ENCODE measurements around the gene CLASP2.

CLASP2 gene

DNA sequence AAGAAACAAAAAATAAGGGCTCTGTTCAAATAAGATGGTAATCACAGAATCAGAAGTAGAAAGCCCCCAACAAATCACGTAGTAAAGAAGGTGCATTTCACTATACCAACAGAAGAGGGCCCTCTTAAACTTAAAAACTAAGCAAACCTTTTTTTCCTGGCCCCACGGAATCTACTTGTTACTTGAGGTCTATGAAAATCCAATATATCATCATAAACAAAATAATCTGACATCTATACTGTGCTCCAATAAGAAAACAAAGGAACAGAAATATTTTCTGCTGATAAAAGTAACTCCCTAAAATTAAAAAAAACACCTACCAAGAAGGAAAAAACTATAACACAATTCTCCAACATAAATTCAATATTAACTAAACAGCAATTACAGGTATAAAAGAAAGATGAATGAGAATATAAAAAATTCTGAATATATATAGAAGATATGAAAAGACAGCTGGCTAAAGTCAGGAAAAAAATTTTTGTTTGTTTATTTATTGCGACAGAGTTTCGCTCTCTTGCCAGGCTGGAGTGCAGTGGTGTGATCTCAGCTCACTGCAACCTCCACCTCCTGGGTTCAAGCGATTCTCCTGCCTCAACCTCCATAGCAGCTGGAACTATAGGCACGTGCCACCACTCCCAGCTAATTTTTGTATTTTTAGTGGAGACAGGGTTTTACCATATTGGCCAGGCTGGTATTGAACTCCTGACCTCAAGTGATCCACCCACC is 81.8 kb downstream of the CLASP2 start:
- DNase-seq: peak; percentile 72

DNA sequence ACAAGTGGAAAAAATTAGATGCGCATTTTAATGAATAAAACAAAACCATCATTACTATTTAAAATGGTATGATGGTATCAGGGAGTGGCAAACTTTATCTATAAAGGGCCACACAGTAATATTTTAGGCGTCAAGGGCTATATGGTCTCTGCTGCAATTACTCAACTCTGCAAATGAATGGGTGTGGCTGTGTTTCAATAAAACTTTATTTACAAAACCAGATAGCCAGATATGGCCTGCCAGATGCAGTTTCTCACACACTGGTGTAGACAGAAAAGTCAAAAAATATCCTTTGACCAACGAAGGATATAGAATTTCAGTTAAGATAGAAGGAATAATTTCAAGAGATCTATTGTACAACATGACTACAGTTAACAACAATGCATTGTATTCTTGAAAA is 83.8 kb downstream of the CLASP2 start:
- DNase-seq: no peak

GRCh38 chr3:33629219-33629618 is 88.8 kb downstream of the CLASP2 start:
- DNase-seq: no peak

DNA sequence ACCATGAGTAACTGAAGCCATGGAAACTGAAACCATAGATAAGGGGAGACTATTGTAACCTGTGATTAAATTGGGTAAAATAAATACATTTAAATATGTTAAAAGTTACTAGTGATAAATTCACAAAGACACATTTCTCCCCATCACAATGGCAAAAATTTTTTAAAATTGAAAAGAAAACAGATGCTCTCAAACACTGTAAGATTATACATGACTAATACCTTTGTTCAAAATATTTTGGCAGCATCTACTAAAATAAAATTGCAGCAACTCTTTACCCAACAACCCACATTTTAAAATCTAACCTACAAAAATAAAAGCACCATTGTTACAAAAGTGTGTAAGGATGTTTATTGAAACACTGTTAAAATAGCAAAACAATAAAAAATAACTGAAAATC is 93.3 kb downstream of the CLASP2 start:
- DNase-seq: no peak

DNA sequence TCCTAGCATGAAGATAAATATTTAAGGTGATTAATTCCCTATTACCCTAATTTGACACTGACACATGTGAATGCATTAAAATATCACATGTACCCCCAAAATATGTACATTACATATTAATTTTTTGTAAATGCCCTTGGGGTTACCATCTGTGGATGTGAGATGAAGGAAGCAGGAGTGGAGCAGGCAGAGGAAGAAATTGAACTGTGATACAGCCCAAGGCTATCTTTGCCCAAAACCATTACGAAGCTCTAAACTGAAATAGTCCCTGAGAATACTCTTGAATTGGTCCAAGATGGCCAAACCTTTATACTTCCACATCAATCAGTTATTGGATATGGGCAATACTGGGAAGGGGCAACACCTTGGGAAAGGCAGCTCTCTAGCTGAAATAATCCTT is 105.0 kb downstream of the CLASP2 start:
- DNase-seq: no peak

DNA sequence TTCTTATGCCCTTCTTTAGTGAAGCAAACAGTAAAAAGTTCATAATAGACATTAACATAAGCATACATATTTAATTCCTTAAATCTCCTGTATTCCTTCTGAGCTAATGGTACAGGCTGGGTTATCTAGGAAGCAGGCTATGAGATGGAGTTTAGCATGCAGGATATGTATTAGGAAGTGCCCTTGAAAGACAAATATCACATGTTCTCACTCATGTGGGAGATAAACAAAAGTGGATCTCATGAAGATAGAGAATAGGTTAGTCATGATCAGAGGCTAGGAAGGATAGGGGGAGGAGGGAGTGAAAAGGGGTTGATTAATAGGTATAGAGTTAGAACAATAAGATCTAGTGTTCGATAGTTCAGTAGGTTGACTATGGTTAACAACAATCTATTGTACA is 105.4 kb downstream of the CLASP2 start:
- DNase-seq: no peak

DNA sequence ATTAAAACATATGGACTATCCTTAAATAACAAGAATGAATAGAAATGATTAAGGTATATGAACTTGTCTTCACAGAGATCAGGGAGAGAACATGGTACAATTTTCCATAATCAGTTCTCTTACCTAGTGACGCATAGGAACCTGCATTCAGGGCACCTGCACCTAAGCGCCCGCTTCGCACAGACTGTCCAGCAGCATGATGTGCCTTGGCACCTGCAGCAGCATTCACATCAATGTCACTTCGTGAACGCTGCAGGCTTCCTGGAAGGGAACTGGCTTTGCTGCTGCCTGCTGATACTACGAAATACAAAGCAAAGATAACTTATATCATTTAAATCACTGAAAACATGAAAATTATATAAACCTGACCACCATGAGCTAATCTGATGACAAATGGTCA is 115.2 kb downstream of the CLASP2 start:
- DNase-seq: no peak

DNA sequence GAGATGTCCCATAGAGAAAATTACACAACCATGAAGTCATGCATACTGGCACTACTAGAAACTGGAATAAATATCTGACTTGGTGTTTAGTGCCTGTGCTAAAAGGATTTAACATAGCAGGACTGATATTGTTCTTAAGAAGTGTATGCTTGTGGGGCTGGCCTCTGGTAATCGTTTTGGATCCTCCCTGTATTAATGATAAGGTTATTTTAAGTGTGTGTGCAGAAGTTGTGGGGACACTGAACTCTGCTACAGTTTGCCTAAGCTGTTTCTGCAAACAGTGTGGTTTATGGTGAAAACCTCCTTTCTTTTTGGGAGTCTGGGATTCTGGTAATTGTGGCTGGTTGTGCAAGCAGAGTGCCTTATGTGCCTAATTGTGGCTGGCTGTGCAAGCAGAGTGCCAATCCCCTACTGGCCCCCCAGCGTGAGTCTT is 120.8 kb downstream of the CLASP2 start:
- no peak for DNase-seq

- DNase-seq: no peak
Measured at GRCh38 chr3:33592999-33593398, 125.1 kb downstream of the CLASP2 start.

DNA sequence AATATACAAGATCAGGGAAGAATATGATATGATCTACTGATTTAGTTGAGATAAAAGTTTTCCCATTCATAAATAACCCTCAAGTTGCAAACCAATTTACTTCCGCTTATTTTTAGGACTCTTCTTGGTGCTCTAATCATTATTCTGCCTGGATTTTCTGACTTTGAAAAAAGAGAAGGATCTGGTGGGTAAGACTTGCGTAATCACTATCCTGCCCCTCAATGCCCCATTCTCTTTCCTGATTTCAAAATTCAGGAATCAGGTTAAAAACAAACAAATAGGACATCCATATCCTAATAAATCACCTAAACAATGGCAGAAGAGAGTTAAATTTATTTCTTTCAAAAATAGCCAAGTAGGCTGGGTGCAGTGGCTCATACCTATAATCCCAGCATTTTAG is 127.5 kb downstream of the CLASP2 start:
- no peak for DNase-seq

DNA sequence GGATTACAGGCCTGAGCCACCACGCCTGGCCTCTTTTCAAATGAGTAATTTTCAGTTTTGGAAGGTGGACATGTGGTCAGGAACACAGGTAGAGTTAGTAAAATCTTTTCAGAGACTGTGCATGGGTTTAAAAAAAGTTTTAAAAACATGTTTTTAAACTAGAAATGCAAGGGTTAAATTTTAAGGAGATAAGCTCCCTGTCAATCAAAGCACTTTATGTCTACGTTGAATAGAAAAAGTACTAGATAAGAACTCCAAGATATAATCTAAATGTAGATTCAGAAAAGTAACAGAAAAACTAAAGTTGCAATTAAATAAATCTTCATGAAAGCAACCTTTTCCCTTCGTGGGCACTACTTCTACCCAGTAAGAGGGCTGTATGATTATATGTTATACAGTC is 131.7 kb downstream of the CLASP2 start:
- DNase-seq: no peak

DNA sequence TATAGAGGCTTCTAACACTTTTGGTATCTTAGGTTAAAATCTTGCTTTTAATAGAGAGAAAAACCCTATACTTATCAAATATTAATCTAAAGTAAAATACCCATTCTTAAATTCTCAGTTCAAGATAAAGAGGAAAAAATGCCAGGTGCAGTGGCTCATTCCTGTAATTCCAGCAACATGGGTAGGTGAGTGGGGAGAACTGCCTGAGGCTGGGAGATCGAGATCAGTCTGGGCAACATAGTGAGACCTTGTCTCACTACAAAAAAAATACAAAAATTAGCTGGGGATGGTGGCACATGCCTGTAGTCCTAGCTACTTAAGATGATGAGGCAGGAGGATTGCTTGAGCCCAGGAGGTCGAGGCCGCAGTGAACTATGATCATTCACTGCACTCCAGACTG is 135.8 kb downstream of the CLASP2 start:
- DNase-seq: no peak

DNA sequence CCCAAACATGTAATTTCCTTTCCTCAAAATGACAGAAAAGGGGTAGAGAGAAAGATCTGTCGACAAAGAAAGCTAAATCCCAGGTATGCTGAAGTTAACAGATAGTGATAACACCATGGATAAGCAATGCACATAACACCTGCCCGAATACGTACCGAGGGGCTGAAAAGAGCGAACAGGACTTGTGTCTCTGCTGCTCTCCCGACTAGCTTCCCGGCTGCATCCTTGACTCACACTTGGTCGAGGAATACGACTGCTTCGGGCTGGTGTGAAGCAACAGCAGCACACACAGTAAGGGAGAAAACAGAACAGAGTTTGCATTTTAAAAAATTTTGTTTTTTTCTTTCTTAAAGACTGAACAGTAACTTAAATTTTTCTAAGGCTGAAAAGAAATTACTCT is 136.4 kb downstream of the CLASP2 start:
- no peak for DNase-seq

DNA sequence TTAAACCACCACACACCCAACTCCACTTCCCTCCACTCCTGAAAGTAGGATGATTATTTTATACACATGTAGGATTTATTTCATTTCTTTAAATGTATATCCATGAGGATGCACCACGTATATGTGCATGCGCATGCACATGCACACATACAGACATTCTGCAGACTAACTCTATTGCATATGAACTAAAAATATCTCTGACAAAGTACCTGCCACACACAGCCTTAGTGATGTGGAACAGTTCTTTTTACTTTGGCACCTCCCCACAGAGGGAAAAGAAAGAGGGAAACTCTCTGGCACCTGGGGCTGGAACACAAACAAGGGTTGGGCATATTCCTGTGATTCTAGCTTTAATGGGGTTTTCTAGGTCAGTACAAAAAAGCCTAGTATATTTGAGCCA is 138.2 kb downstream of the CLASP2 start:
- DNase-seq: no peak

GRCh38 chr3:33579178-33579510 is 138.9 kb downstream of the CLASP2 start:
- no peak for DNase-seq

DNA sequence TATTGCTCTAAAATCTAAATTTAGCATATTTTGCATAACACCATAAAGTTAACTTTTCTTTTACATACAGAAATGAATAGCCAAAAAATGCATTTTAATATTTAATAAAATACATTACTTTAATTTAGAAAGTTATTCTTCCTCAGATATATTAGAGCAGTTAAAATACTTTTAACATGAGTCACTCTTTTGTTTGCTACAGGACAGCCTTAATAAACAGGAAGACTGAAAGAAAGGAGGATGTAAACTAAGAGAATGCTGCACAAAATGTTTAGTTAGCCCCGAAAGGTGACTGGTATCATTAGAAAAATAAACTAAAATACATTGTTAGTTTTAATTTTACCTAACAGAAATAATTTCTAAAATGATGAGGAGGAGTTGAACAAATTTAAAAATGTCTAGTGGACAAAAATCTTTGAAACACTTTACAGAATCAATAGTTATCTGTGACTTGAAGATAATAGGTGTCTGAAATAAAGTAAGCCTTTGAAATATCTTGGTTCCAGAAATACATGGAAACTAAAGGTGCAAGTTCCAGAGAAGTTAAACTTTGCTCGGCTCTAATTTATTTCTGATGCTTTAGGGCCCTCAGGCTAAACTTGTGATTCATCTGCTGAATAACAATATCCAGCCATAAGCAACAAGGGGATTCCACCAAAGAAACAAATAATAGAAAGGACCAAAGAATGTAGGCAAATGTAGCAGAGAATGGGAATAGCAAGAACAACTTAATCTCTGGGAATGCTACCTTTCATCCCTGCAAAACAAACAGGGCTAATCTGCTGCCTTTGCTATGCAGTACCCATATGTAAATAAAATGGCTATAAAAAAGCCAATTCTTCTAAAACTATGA is 139.5 kb downstream of the CLASP2 start:
- DNase-seq: peak; percentile 46

GRCh38 chr3:33577588-33577987 is 140.5 kb downstream of the CLASP2 start:
- DNase-seq: no peak

DNA sequence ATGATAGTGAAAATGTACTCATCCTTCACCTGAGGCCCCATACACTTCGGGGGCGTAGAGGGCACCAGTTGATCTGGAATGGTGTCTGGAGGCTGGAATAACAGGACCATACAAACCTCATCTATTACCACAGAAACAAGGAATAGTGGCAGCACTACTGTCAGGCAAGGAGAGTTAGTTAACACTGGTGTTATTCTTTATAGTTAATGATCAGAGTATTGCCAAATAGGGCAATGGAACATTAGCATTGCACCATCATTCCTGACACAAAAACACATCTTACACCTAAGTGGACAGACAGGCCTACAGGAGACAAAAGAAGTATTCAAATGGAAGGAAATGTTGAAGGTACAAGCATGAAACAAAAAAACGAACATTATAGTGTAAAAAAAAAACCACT is 140.9 kb downstream of the CLASP2 start:
- DNase-seq: no peak

GRCh38 chr3:33575311-33575710 is 142.7 kb downstream of the CLASP2 start:
- no peak for DNase-seq

DNA sequence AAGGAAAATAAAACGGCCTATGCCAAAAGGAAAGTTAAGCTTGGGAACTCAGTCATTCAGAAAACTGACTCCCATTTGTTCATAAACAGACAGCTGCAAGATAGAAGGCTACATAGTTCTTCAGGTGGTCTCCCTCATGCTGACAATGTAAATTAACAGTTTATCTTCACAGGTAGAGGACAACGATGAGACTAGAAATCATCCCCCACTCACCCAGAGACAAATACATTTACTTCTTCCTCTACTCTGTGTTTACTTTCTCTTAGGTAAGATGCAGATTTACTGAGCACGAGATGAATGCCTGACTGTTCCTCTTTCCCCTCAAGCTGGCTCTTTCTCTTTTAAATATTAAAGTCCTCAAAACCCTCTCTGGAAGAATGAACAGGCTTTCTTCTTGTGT is 160.2 kb downstream of the CLASP2 start:
- no peak for DNase-seq

GRCh38 chr3:33557279-33557678 is 160.8 kb downstream of the CLASP2 start:
- DNase-seq: no peak

- DNase-seq: no peak
Measured at GRCh38 chr3:33547101-33547500, 171.0 kb downstream of the CLASP2 start.

DNA sequence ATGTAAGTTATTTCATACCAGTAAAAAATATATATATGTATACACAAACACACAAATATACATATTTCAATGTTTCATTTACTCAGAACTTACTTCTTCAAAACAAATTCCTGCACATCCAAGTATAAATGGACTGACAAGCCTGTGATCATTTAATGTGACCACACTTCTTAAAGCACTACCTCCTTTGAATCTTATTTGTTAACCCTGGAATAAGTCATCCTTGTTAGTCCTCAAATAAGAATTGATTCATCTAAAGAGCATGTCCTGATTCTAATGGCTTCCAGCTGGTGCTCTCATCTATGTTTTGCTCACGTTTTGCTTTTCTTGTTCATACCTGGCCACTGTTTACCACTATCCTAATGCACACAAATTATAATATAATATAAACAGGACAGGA is 173.9 kb downstream of the CLASP2 start:
- no peak for DNase-seq

DNA sequence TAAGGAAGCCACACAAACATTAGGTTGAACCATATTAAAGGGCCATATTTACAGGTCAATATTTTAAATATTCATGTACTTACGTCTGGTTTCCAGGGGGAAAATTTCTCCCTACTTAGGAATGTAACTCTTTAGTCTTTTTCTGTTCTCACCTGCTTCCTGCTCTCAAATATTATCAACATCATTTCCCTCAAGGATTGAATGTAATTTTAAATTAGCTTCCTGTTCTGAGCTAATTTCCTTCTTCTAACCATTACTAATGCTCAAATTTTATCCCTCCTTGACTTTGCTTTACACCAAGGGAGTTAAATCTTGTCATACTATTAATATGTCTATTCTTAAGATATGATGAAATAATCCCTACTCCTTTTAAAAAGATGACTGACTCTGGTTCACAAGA is 174.5 kb downstream of the CLASP2 start:
- no peak for DNase-seq

DNA sequence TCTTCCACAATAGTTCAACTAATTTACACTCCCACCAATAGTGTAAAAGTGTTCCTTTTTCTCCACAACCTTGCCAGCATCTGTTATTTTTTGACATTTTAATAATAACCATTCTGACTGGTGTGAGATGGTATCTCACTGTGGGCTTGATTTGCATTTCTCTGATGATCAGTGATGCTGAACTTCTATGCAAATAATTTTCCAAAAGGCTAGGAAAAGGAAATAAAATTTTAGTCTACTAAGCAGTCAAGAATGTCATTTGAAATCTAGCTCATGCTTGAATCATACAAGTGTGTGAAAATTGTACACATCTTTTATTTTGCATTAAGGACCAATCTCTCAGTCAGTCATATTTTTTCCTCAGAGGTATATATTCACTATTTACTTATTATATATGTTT is 176.1 kb downstream of the CLASP2 start:
- DNase-seq: no peak
